ENCODE measurements around the gene NSRP1.
"Not testable (repeated sequence)": the region's sequence is repeated elsewhere in the genome, so short reads cannot be mapped to it uniquely, and the experiment has no call there.

NSRP1 gene

DNA sequence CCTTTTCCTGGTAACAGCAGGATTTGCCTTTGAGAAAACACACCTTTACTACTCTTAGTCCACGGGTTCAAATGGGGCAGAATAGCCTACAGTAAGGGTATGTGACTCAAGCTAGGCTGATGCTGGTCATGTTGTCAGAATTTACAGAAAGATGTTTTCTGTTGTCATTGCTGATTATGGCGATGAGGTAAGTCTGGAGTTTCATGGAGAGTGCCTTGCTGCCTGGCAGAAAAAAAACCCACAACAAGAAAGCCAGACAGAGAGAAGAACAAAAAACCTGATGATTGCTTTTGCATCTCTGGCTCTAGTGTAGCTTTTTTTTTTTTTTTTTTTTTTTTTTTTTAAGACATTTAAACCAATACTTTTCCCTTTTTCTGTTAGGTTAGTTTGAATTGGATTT lies 71.0 kb downstream of the NSRP1 start:
- DNase-seq (ENCODE audit: low read depth in 2 of 2) = no peak

DNA sequence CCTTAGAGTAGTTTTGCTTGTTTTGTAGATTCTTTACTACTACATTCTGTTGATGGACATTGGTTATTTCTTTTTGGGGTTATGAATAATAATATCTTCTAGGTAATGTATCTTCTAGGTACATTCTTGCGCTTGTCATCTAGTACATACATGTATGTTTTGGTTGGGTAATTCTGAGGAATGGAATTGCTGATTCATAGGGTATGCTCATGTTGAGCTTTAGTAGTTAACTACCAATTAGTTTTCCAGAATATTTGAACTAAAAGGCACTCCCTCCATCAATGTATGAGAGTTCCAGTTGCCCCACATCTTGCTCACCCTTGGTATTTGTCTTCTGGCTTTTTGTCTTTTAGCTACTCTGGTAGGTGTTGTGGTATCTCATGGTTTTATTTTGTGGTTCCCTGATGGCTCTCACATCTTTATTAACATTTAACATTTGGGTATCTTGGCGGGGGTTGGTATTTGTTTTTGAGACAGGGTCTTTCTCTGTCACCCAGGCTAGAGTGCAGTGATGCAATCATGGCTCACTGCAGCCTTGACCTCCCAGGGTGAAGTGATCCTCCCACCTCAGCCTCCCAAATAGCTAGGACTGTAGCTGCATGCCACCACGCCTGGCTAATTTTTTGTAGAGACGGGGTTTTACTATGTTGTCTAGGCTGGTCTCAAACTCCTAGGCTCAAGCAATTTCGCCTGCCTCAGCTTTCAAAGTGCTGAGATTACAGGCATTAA lies 71.8 kb downstream of the NSRP1 start:
- no peak for DNase-seq (ENCODE audit: low read depth in 2 of 2)

DNA sequence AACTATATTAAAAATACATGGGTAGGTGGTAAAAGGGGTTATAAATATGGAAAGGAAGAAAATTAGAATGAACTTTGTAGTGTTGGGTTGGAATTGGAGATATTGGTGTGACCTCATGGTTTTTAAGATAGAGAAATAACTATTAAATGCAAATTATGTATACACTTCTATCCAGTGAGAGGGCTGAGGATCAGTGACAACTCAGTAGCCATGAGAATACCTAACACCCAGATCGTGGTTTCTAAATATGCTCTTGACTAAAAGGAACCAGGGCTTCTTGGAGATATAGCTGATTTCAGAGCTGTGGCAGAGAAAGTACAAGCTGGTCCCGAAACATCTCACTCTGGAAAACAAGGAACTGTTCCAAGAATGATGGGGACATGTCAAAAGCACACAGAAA lies 74.5 kb downstream of the NSRP1 start:
- no peak for DNase-seq (ENCODE audit: low read depth in 2 of 2)

DNA sequence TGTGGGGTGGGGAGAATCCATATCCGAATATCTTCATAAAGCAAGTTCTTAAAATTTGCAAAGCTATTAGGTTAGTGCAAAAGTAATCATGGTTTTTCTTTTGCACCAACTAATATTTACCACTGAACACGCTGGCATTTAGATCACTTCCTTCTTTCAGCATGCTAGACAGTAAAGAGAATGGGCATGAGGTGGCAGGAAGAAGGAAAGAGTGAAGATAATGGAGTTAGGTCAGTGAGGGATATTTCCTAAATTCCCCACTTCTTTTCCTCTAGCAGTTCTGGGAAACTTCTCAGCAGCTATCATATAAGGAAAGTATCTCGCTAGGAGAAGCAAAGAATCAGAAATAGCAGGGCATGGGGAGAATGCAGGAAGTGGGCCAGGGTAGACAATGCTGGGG lies 79.9 kb downstream of the NSRP1 start:
- DNase-seq (ENCODE audit: low read depth in 2 of 2) = no peak

DNA sequence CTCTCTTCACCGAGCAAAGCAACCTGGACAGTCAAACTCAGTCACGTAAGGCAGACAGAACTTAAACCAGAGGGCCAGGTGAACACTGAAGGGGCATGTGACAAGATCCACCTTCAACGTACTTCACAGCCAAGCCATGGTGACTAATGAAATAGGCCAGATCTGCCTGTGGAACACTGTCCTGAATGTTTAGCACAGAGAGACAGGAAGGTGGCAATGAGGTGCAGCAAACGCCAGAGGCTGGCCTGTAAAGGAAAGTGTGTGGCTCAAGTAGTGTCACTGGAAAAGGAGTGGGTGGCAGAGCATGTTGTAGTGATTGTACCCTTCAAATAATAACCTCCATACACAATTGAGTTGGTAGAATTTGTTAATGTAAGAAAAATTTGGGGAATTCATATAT lies 80.8 kb downstream of the NSRP1 start:
- DNase-seq (ENCODE audit: low read depth in 2 of 2) = no peak

DNA sequence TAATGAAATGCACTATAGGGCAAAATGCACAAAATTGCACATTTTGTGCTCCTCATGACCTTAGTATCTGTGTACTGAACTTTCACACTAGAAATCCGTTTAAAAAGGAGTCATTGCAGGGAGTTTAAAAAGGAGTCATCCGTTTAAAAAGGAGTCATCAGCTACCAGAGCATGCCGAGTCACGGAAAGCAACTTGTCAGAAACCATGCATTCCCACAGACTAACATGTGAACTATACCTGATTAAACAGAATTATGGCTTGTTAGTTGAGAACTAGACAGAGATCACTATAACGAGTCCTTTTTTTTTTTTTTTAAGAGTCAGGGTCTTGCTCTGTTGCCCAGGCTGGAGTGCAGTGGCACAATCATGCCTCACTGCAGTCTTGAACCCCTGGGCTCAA lies 83.0 kb downstream of the NSRP1 start:
- no peak for DNase-seq (ENCODE audit: low read depth in 2 of 2)

DNA sequence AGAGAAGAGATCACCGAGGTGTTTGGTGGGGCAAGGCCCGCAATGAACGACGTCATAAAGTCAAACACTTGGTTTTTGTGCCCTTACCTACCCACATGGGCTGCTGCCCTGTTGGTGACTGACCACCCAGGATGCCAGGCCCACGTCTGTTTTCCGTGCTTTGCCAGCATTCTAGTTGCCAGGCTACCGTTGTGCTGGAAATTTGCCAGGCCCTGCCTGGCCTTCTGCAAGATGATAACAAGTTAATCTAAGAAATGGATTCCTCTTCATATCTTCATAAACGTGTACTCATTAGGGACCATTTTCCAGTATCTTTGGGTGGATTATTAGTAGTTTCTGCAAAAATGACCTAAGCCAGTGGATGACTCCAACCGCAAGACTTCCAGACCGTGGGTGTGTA lies 83.5 kb downstream of the NSRP1 start:
- no peak for DNase-seq (ENCODE audit: low read depth in 2 of 2)

DNA sequence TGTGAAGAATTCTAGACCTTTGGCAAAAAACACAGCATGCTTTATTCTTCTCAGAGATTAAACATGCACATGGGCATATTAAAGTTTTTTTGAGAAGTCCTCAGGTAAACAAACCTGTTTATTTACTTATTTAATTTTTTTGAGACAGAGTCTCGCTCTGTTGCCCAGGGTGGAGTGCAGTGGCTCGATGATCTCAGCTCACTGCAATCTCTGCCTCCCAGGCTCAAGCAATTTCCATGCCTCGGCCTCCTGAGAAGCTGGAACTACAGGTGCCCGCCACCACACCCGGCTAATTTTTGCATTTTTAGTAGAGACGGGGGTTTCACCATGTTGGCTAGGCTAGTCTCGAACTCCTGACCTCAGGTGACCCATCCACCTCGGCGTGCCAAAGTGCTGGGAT lies 84.0 kb downstream of the NSRP1 start:
- DNase-seq (ENCODE audit: low read depth in 2 of 2) = not testable (repeated sequence)

DNA sequence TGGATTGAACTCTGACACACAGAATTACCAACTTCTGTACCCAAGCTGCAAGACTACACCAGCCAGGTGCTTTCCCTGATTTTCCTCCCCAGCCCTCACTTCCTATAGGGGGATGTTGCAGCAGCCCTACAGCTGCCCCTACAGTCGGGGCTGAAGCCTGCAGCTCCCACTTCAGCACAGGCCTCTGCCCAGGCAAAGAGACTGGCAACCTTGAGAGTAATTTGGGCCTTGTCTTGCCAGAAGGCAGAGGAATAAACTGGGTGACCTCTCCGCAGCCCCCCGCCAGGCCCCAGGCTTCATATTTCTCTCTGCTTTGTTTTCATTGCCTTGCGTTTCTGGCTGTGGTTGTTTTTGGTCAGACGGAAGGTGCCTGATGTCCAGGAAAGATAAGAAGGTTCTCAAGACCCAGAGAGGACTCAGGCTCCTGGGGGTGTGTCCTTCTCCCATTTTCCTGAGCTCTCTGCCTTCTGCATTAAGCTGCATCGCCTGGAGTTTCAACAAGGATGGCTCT lies 86.9 kb downstream of the NSRP1 start:
- DNase-seq (ENCODE audit: low read depth in 2 of 2) = no peak

DNA sequence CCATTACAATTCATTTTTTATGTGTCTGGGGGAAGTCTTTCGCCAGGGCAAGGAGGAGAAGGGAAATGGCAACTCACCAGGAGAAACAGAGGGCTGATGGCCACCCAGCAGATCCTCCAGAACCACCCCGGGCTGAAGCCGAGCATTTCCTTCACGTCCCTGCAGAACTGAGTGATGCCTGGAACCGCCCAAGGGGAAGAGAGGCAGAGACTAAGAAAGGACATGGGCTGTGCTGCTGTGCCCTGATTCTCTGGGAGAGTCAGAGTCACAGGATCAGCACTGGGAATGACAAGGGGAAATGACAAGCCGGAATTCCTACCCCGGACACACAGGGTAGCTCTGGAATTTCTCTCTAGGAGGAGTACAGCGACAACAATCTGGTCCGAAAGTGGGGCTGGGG lies 91.0 kb downstream of the NSRP1 start:
- DNase-seq (ENCODE audit: low read depth in 2 of 2) = no peak

DNA sequence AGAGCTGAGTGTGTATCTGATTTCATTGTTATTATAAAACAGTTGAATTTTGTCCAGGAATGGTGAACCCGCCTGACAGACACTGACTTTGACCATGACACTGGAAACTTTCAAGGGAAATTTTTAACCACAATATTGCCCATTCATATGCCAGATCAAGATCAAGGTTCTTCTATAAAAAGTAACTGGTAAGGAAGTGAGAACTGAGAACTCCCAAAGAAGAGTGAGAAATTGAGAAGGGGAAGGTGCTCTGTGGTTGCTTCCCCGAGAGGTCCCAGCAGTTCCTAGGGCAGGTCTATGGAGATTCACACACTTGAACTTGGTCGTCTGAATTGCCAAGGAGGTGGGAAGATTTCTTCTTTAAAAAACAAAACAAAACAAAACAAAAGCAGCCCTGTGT lies 91.6 kb downstream of the NSRP1 start:
- DNase-seq (ENCODE audit: low read depth in 2 of 2) = no peak

DNA sequence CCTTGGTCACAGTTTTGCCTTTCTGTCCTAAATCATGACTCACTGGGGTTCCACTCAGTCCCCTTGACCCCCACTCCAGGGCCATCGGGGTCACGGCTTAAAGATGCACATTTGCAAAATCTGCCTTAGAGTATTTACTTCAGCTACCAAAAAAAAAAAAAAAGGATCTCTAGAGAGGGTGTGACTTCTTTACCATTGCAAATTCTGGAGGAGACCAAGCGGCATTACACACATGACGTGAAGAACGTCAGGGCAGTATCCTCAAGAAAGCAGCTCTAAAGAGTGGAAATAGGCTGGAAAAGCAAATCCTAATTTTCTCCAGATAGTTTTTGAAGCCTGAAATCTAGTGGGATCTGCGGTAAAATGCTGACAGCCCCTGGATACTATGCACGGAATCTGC lies 93.3 kb downstream of the NSRP1 start:
- DNase-seq (ENCODE audit: low read depth in 2 of 2) = no peak

DNA sequence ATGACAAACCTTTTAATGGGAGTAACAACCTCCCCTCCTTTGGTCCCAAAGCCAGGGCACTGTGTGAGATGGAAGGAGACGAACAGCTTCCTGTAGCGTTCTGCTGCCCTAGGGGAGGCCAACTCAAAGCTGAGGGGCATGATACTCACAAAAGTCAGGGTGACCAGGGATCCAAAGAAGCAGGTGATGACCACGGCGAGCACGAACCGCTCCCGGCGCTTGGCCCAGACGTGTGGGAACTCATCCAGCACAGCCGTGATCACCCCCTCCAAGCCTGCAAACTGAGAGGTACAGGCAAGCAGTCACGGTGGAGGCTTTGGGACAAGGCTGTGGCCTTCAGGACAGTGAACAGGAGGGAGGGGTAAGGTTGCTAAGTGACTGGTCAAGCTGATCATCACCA lies 93.8 kb downstream of the NSRP1 start:
- DNase-seq (ENCODE audit: low read depth in 2 of 2) = no peak

DNA sequence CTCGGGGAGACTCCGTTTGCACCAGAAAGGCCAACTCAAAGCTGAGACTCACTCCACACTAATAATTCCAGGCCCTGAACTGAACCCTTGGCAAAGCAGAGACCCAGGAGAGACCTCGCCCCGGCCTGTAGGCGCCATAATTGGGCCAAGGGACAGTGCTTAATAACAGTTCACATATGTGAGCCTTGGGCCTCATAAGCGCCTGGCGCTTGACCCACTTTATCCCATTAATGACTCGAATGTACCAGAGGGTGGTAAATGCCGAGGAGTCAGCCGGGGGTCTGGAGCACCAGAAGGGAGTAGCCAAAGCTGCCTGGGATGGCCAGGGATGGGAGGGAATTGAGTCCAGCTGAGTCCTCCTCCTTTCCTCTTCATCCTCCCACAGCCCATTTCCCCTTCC lies 94.3 kb downstream of the NSRP1 start:
- DNase-seq (ENCODE audit: low read depth in 2 of 2) = no peak

DNA sequence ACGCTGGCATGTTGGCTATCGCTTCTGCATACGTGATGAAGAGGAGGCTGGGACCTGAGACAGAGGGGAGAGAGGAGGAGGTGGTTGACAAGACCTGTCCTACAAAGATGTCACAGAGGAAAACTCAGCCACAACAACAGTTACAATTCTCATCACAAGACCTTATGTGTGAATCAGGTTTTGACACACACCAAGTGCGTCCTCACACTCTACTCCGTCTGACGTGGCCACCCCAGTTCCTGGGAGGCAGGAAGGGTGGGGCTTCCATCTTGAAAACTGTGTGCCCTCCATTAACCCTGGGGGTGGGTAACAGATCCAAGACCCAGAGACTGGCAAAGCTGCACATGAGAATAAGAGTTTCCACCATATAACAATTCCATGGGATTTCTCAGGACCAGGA lies 94.8 kb downstream of the NSRP1 start:
- no peak for DNase-seq (ENCODE audit: low read depth in 2 of 2)

DNA sequence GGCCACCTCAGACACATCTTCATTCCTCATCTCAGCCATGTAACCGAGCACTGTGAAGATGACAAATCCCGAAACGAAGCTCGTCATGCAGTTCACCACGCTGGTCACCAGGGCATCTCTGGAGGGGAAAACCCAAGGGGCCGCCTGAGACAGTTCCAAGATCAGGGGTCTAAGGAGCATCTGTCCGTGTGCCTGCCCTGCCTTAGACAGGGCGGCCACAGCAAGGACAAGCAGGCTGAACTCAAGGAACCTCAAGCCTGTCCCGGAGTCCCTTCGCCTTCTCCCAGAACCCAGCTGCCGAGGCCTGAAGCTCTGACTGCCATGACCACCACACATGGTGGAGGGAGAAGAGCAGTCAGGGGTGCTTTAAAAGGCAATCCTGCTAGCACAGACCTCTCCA lies 96.1 kb downstream of the NSRP1 start:
- DNase-seq (ENCODE audit: low read depth in 2 of 2) = no peak

DNA sequence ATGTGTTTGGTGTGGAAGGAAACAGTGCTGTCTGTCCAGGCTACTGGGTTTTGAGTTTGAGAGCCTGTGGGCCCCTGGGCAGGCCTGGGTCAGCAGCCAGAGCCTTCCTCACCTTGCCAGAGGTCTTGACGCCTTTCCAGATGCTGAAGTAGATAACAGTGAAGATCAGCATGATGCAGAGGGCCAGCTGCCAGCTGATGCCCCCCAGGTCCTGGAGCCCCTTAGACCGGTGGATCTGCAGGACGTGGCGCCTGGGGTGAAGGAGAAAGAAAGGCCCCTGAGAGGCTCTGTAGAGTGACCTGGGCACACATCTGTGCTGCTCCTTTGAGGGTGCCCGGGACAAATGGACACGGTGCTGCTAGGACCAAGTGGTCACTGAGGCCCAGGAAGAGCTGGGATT lies 100.4 kb downstream of the NSRP1 start:
- DNase-seq (ENCODE audit: low read depth in 2 of 2) = no peak

DNA sequence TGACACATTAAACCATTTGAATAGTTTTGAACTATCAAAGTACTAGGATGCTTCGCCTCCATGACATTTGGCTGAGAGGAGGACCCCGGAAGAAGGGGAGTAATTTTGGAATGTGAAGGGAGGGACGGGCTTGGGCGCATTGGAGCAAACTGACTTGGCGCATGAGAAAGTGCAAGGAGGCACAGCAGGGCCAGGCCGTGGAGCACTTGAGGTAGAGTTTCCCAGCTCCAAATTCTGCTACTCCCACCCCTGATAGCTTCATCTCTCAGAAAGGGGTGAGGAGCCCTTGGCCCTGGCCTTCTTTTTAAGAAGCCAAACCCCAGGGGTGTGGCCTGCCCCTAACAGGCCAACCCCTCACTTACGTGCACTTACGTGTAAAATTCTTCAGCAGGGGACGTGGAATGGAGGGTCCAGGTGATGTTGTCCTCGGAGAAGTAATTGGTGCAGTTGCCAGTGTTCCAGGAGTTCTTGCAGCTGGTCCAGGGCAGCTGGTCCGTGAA lies 101.2 kb downstream of the NSRP1 start:
- no peak for DNase-seq (ENCODE audit: low read depth in 2 of 2)

DNA sequence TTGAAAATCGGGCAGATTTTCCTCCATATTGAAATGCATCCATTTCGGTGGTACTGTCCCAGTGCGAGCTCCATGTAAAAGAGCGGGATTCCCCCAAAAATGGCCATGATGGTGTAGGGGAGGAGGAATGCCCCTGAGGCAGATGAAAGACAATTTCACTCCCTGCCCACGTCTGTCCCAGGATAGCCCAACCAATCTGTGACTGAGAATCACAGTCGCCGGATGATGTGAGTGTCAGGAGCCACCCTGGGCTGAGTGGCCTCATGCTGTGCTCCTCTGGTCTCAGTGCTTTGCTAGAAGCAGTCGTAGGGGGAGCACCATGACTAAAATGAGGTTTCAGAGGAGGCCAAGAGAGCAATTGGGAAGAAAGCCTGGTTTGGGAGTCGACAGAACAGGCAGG lies 102.2 kb downstream of the NSRP1 start:
- no peak for DNase-seq (ENCODE audit: low read depth in 2 of 2)

DNA sequence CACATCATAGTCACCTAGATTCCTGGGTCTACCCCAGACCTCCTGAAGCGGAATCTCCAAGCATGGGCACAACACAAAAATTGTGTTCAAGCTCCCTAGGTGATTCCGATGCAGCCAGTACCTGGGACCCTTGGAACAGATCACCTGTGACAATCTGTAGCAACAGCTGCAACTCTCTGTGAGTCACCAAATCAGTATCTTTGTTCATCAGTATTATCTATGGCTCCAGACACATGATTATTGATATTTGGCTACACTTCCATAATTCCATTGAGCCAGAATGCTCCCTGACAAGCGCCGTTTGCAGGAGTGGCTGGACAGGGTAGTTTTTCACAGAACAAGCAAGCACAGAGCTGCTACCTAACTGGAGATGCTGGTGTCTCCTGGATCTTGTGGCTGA lies 102.7 kb downstream of the NSRP1 start:
- no peak for DNase-seq (ENCODE audit: low read depth in 2 of 2)

DNA sequence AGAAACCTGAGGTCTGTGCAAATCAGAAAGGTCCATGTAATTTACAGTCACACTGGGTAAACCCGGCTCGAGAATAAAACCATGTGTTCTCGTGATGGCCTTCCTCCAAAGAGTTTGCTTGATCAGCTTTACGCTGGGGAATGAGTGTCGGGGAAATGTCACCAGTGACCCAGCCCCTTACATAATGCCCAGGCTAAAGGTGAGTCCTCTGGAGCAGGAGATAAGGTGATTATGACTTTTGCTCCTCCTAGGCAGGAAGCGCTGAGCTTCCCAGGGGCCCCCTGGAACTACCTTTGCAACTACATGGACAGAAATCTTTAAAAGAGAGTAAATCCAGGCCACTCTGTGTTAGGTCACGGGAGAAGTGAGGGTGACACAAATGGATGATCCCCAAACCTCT lies 103.2 kb downstream of the NSRP1 start:
- no peak for DNase-seq (ENCODE audit: low read depth in 2 of 2)

DNA sequence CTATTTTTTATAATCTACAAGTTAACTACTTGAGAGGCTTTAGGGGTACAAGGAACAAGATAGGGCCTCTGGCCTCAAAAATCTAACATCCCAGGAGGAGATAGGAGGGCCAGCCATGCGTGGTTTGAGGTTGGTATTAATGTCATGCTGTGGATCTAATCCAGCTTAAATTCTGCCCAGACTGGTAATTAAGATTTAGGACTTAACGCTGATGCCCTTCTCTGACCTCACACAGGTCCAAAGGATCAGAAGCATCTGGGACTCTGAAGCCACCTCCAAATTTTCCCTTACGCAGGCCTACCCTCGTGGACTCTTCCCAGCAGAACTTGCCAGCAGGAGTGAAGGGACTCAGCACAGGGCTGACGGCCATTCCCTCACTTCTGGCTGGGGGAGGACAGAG lies 103.8 kb downstream of the NSRP1 start:
- DNase-seq (ENCODE audit: low read depth in 2 of 2) = no peak

DNA sequence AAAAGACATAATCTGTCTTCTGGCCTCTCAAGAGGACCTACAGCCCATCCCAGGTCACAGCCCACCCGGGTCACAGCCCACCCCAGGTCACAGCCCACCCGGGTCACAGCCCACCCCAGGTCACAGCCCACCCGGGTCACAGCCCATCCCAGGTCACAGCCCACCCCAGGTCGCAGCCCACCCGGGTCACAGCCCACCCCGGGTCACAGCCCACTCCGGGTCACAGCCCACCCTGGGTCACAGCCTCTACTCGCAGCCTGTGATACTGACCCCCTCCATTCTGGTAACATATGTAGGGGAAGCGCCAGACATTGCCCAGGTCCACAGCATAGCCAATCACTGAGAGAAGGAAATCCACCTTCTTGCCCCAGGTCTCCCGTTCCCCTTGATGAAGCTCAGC lies 104.7 kb downstream of the NSRP1 start:
- DNase-seq (ENCODE audit: low read depth in 2 of 2) = no peak

DNA sequence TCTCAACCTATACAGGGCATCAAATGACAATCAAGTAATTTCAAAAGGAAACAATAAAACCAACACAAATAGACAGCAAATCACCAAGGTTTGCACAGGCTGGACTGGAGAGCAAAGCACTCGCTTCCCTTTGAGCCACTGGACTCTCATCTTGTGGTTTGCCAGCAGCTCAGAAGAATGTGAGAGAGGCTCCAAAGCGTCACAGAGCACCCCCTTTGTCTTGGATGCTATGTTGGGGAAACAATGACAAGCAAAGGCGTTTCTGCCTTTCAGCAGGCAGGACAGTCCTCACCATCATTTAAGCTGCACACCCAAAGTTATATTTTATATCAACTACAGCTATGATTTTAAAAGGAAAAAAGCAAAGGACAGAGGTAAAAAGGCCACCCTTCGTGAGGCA lies 105.6 kb downstream of the NSRP1 start:
- DNase-seq (ENCODE audit: low read depth in 2 of 2) = no peak

Measured in stimulated activated CD8-positive, alpha-beta memory T cell treated with anti-CD3 and anti-CD28 coated beads, Interleukin-7, amount 100 ng/mL, for 1 hour (primary cell).